Karpas-422 (cell line): Measurements from ENCODE around the gene ZFP90. TPM values are rescaled to one million over a fixed set of nuclear protein-coding genes. Genes with fewer than 3 reads are reported as not detected.
"Not testable (repeated sequence)": the region's sequence is repeated elsewhere in the genome, so short reads cannot be mapped to it uniquely, and the experiment has no call there.

ENCODE experiments used
- DNase-seq: peaks from one replicate; pipeline ENCODE4 v3.0.0-alpha.2; 2015
- H2AFZ ChIP-seq: fragments of 200-600 bp; sonication (generic); 2 replicates; pipeline ENCODE4 v1.6.1; 2014; ENCODE audit warnings: antibody characterized with exemption, low read length, mixed read lengths
- H3K27ac ChIP-seq: fragments of 200-600 bp; sonication (generic); 2 replicates; pipeline ENCODE4 v1.5.1; 2014; ENCODE audit warnings: mild to moderate bottlenecking, low read length, moderate library complexity
- H3K27me3 ChIP-seq: fragments of 200-600 bp; sonication (generic); 2 replicates; pipeline ENCODE4 v1.6.1; 2014; ENCODE audit warnings: low read length, mixed read lengths
- H3K36me3 ChIP-seq: fragments of 200-600 bp; sonication (generic); 2 replicates; pipeline ENCODE4 v1.6.1; 2014; ENCODE audit warnings: low read length, mixed read lengths; ENCODE audit not compliant: insufficient read depth
- H3K4me1 ChIP-seq: fragments of 200-600 bp; sonication (generic); 2 replicates; pipeline ENCODE4 v1.6.1; 2014; ENCODE audit warnings: mild to moderate bottlenecking, low read length, mixed read lengths
- H3K4me2 ChIP-seq: fragments of 200-600 bp; sonication (generic); 2 replicates; pipeline ENCODE4 v1.6.1; 2014; ENCODE audit warnings: low read length, low read depth, mild to moderate bottlenecking; ENCODE audit not compliant: poor library complexity, severe bottlenecking
- H3K4me3 ChIP-seq: fragments of 200-600 bp; sonication (generic); 2 replicates; pipeline ENCODE4 v1.5.1; 2014; ENCODE audit warnings: mild to moderate bottlenecking, antibody characterized with exemption, low read length, mixed read lengths
- H3K79me2 ChIP-seq: fragments of 200-600 bp; sonication (generic); 2 replicates; pipeline ENCODE4 v1.6.1; 2014; ENCODE audit warnings: mild to moderate bottlenecking, low read length, mixed read lengths
- H3K9ac ChIP-seq: fragments of 200-600 bp; sonication (generic); 2 replicates; pipeline ENCODE4 v1.6.0; 2014; ENCODE audit warnings: low read length
- H3K9me2 ChIP-seq: fragments of 200-600 bp; sonication (generic), shearing (Covaris generic); replicated peaks from 2 replicates; pipeline ENCODE4 v1.6.0; 2014; ENCODE audit warnings: mild to moderate bottlenecking, low read length, moderate library complexity; ENCODE audit not compliant: insufficient read depth
- H3K9me3 ChIP-seq: fragments of 300-700, 200-600 bp; sonication (generic); 2 replicates; pipeline ENCODE4 v1.6.1; 2014; ENCODE audit warnings: low read length, mixed read lengths
- H4K20me1 ChIP-seq: fragments of 200-600 bp; sonication (generic); 2 replicates; pipeline ENCODE4 v1.6.1; 2014; ENCODE audit warnings: mild to moderate bottlenecking, antibody characterized with exemption, low read length, low read depth; ENCODE audit not compliant: insufficient read depth
- total RNA-seq: library from RNA; depleted of rRNA; stranded (reverse); fragments of >200 nt; shearing (Covaris generic); gene quantifications from 2 replicates; pipeline ENCODE4 v1.2.3, GENCODE V29; 2014; ENCODE audit warnings: low replicate concordance

Gene ZFP90
- total RNA-seq, 1 experiment from 2014 or later: 34.8 TPM

GRCh38 chr16:68535331-68535730, 3.8 kb upstream of the ZFP90 start:
- no peak overlapping the region for H3K27ac ChIP-seq
- no peaks in the 10 kb centered on the region for H3K27me3 ChIP-seq
- no peak overlapping the region for H3K4me3 ChIP-seq
- no peaks in the 10 kb centered on the region for H4K20me1 ChIP-seq
- H3K79me2 ChIP-seq: peaks cover 9% of the 10 kb centered on the region
- no peak overlapping the region for H3K9ac ChIP-seq
- H3K9me3 ChIP-seq: no peaks in the 10 kb centered on the region
- H2AFZ ChIP-seq: no peak overlapping the region
- H3K4me1 ChIP-seq: peaks cover 11% of the 10 kb centered on the region
- no peak for DNase-seq
- no peaks in the 10 kb centered on the region for H3K9me2 ChIP-seq
- H3K36me3 ChIP-seq: no peaks in the 10 kb centered on the region
- H3K4me2 ChIP-seq: no peak overlapping the region

DNA sequence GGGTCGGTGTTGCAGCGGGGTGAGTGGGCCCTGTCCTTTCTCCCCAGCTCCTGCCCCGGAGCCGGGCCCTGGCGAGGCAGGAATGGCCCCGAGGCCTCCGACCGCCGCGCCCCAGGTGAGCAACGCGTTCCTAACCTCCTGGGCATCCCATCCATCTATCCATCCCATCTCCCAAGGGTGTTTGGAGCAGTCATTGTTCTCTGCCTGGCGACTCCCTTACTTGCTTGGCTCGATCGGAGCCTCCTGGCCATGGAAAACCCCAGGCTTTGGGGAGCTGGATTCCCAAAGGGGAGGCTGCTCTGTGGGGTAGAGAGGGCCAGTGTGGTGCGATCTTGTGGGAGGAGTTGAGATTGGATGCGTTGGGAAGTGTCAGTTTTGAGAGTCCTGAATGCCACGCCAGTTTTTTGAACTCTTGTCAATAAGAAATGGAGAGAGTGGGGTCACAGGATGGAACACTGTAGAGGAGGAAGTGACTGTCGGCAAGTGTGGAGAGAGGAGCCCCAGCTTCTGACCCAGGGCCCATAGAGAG, 684 bp downstream of the ZFP90 start:
- DNase-seq: no peak
- Histone ChIP-seq H3K27ac (no peak overlapping the region; the same call in 1 of the 2 replicates), H3K9ac (peak overlapping the region; percentile 94)

DNA sequence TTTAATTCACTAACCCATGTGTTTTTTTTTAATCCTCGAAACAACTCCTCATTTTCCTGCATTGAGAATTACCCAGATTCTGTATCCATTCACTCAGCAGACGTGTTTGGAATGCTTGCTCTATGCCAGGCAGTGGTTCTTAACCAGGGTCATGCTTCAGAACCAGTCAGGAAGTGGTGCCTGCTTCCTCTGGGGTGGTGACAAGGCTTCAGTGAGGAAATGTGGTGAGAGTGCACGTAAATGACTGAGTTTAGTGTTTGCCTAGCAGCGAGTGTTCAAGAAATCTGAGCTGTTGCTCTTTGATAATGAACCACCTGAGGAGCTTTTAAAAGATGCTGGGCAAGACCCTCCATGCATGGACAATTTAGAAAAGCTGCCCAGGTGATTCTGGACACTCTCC, 9.9 kb downstream of the ZFP90 start:
- Histone ChIP-seq H3K9me3 (peaks cover 23% of the 10 kb centered on the region), H3K27ac (no peak overlapping the region), H3K79me2 (no peaks in the 10 kb centered on the region), H3K4me1 (no peaks in the 10 kb centered on the region), H4K20me1 (no peaks in the 10 kb centered on the region), H3K4me2 (no peak overlapping the region), H3K9me2 (no peaks in the 10 kb centered on the region), H3K27me3 (no peaks in the 10 kb centered on the region), H3K36me3 (peaks cover 36% of the 10 kb centered on the region), H3K9ac (no peak overlapping the region), H2AFZ (no peak overlapping the region), H3K4me3 (no peak overlapping the region)
- no peak for DNase-seq

More for the DNA sequence above, 684 bp downstream of the ZFP90 start:
- Histone ChIP-seq H3K36me3 (no peaks in the 10 kb centered on the region; the same call in 1 of the 2 replicates), H3K9me3 (no peaks in the 10 kb centered on the region), H3K4me3 (peak overlapping the region; percentile 92), H3K4me2 (peak overlapping the region; percentile 97), H3K9me2 (no peaks in the 10 kb centered on the region), H2AFZ (no peak overlapping the region), H3K27me3 (no peaks in the 10 kb centered on the region), H3K4me1 (peaks cover 12% of the 10 kb centered on the region), H4K20me1 (no peaks in the 10 kb centered on the region), H3K79me2 (peaks cover 12% of the 10 kb centered on the region)

DNA sequence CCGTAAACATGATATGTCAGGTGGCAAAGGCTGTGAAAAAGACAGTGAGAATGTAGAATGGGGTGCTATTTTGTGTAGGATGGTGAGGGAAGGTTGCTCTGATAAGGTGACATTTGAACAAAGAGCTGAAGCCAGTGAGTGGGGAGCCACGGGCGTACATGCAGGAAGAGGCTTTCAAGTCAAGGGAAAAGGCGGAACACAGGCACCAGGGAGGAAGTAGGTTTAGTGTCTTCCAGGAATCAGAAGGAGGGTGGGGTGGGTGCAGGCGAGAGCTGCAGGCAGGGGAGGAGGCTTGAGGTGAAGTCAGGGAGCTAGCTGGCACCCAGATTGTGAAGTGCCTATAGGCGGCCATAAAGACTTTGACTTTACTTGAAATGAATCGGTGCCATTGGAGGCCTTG, 14.1 kb downstream of the ZFP90 start:
- H3K4me1 ChIP-seq: no peaks in the 10 kb centered on the region
- H3K27ac ChIP-seq: no peak overlapping the region
- no peaks in the 10 kb centered on the region for H3K9me2 ChIP-seq
- DNase-seq: no peak
- H3K9me3 ChIP-seq: peaks cover 47% of the 10 kb centered on the region
- no peak overlapping the region for H3K4me3 ChIP-seq
- H2AFZ ChIP-seq: no peak overlapping the region
- H3K4me2 ChIP-seq: no peak overlapping the region
- H3K79me2 ChIP-seq: no peaks in the 10 kb centered on the region
- no peak overlapping the region for H3K9ac ChIP-seq
- H3K27me3 ChIP-seq: no peaks in the 10 kb centered on the region
- peaks cover 27% of the 10 kb centered on the region for H3K36me3 ChIP-seq
- no peaks in the 10 kb centered on the region for H4K20me1 ChIP-seq

GRCh38 chr16:68560341-68560740, 21.2 kb downstream of the ZFP90 start:
- not testable (repeated sequence) for H3K9me2 ChIP-seq, H3K27me3 ChIP-seq, H3K4me3 ChIP-seq, DNase-seq, H3K79me2 ChIP-seq, H4K20me1 ChIP-seq, H3K4me1 ChIP-seq, H2AFZ ChIP-seq, H3K27ac ChIP-seq, H3K4me2 ChIP-seq, H3K9ac ChIP-seq
- Histone ChIP-seq H3K36me3 (peaks cover 35% of the 10 kb centered on the region), H3K9me3 (peaks cover 68% of the 10 kb centered on the region)

DNA sequence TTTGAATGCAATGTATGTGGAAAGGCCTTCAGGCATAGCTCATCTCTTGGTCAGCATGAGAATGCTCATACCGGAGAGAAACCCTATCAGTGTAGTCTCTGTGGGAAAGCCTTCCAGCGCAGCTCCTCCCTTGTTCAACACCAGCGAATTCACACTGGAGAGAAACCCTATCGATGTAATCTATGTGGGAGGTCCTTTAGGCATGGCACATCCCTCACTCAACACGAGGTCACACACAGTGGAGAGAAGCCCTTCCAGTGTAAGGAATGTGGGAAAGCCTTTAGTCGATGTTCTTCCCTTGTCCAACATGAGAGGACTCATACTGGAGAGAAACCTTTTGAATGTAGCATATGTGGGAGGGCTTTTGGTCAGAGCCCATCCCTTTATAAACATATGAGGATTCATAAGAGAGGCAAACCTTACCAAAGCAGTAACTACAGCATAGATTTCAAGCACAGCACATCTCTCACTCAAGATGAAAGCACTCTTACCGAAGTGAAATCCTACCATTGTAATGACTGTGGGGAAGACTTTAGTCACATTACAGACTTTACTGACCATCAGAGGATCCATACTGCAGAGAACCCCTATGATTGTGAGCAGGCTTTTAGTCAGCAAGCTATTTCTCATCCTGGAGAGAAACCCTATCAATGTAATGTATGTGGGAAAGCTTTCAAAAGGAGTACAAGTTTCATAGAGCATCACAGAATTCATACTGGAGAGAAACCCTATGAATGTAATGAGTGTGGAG, 24.7 kb downstream of the ZFP90 start:
- Histone ChIP-seq H3K9ac (no peak overlapping the region), H3K4me1 (no peaks in the 10 kb centered on the region), H3K9me2 (no peaks in the 10 kb centered on the region), H2AFZ (no peak overlapping the region), H4K20me1 (no peaks in the 10 kb centered on the region), H3K4me2 (no peak overlapping the region), H3K9me3 (peaks cover 75% of the 10 kb centered on the region), H3K79me2 (no peaks in the 10 kb centered on the region), H3K27ac (no peak overlapping the region), H3K36me3 (peaks cover 33% of the 10 kb centered on the region), H3K4me3 (no peak overlapping the region), H3K27me3 (no peaks in the 10 kb centered on the region)
- no peak for DNase-seq

DNA sequence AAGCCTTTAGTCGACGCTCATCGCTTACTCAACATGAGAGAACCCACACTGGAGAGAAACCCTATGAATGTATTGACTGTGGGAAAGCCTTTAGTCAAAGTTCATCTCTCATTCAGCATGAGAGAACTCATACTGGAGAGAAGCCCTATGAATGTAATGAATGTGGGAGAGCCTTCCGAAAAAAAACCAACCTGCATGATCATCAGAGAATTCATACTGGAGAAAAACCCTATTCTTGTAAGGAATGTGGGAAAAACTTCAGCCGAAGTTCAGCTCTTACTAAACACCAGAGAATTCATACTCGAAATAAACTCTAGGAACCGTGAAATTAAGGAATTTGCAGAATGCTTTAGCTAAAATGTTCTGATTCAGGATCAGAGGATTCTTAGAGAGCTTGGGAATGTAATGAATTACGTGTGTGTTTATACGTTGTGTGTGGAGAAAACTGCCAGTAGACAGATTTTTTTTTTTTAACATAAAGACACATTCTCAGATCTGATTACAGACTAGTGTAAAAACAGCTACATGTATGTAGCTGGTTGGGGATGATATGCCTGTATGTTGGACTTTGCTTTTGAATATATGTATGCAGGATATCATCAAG, 25.4 kb downstream of the ZFP90 start:
- DNase-seq: no peak
- Histone ChIP-seq H3K9ac (no peak overlapping the region), H3K9me2 (no peaks in the 10 kb centered on the region), H3K4me1 (no peaks in the 10 kb centered on the region), H2AFZ (no peak overlapping the region), H3K36me3 (peaks cover 33% of the 10 kb centered on the region), H3K27me3 (no peaks in the 10 kb centered on the region), H3K4me3 (no peak overlapping the region), H4K20me1 (no peaks in the 10 kb centered on the region), H3K79me2 (no peaks in the 10 kb centered on the region), H3K27ac (no peak overlapping the region), H3K4me2 (no peak overlapping the region), H3K9me3 (peaks cover 71% of the 10 kb centered on the region)

DNA sequence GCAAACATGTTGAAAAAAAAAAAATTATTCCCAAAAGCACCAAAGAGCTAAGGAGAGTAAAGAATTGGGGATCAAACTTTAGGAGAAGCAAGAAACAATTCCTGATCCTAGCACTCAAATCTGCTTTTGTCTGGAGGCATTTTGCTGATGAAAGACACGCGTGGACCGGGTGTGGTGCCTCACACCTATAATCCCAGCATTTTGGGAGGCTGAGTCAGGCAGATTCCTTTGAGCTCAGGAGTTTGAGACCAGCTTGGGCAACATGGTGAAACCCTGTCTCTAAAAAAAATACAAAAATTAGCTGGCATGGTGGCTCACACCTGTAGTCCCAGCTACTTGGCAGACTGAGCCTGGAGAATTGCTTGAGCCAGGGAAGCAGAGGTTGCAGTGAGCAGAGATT, 35.4 kb downstream of the ZFP90 start:
- no peaks in the 10 kb centered on the region for H3K9me2 ChIP-seq
- H3K27ac ChIP-seq: no peak overlapping the region
- H3K4me1 ChIP-seq: no peaks in the 10 kb centered on the region
- no peak overlapping the region for H3K4me3 ChIP-seq
- no peak overlapping the region for H3K4me2 ChIP-seq
- no peaks in the 10 kb centered on the region for H4K20me1 ChIP-seq
- no peak for DNase-seq
- H3K79me2 ChIP-seq: no peaks in the 10 kb centered on the region
- H3K9ac ChIP-seq: no peak overlapping the region
- no peak overlapping the region for H2AFZ ChIP-seq
- H3K27me3 ChIP-seq: no peaks in the 10 kb centered on the region; the same call in 1 of the 2 replicates
- no peaks in the 10 kb centered on the region for H3K36me3 ChIP-seq
- H3K9me3 ChIP-seq: peaks cover 42% of the 10 kb centered on the region
